WTC11 (cell line): ENCODE data around the gene EP400.

Source experiments
- CBFB ChIP-seq: sonication (generic); formaldehyde crosslinking; IDR thresholded peaks from 2 replicates; pipeline ENCODE4 v1.8.1; 2022; ENCODE audit warnings: mild to moderate bottlenecking, low read depth, missing genetic modification reagents
- CTCF ChIP-seq: fragments of 200-600 bp; IDR thresholded peaks from 2 replicates; pipeline ENCODE4 v1.8.0; 2022; ENCODE audit warnings: antibody characterized with exemption
- IRF1 ChIP-seq: sonication (generic); formaldehyde crosslinking; IDR thresholded peaks from 2 replicates; pipeline ENCODE4 v1.8.0; 2023; ENCODE audit warnings: missing genetic modification reagents
- MAX ChIP-seq: sonication (generic); formaldehyde crosslinking; IDR thresholded peaks from 2 replicates; pipeline ENCODE4 v1.8.0; 2022; ENCODE audit warnings: mild to moderate bottlenecking, missing genetic modification reagents
- NFYB ChIP-seq: sonication (generic); formaldehyde crosslinking; conservative IDR thresholded peaks from 2 replicates; pipeline ENCODE4 v1.8.0; 2022; ENCODE audit warnings: low read depth, missing genetic modification reagents
- ZNF138 ChIP-seq: sonication (generic); formaldehyde crosslinking; conservative IDR thresholded peaks from 2 replicates; pipeline ENCODE4 v1.8.1; 2022; ENCODE audit warnings: mild to moderate bottlenecking, moderate library complexity, missing genetic modification reagents

GRCh38 chr12:132021031-132021871, 71.5 kb downstream of the EP400 start:
- no peak for TF ChIP-seq CTCF
- no peak for TF ChIP-seq ZNF138 (CRISPR knock-in tag)
- TF ChIP-seq CBFB, result no peak
- no peak for TF ChIP-seq IRF1
- no peak for TF ChIP-seq NFYB (CRISPR knock-in tag)
- TF ChIP-seq MAX (CRISPR knock-in tag), result no peak
